ENCODE data around the gene BLM.
A peak's percentile ranks its signal among the peaks of the same experiment; 100 is the strongest.
"Not testable (repeated sequence)": the region's sequence is repeated elsewhere in the genome, so short reads cannot be mapped to it uniquely, and the experiment has no call there.

Gene BLM

DNA sequence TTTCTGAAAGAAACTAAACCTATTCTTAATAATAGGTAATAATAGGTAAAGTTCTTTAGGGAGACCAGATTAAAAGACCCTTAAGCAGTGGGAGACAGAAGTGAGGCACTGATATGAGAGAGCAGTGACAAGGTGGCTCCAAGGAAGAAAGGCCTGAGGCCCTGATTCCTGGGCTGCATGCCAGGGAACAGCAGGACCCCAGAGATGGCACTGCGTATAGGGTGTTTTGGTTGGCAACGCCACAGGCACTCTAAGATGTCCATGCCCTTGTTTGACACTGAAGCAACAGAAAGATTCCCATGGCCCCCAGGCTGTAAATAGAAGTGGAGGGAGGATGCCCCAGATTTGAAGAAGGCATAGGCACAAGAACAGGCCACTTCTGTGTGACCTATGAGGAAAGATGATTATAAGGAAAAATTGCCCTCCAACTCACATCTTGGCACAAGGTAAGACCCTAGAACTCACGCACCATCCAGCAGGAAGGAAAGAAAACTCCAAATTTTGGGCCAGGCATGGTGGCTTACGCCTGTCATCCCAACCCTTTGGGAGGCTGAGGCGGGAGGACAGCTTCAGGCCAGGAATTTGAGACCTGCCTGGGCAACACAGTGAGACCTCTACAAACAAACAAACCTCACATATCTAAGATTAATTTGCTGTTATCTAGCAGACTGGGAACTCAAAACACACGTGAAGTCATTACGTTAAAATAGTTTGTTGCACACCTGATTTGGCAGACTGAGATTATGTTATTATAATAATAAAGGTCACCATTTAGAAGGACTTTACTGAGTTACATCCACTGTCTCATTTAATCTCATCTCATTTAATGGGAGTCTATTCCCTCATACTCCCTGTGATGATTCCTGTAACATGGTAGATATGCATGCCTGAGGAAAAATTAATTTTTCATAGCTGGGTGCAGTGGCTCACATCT is 10.5 kb upstream of the BLM start:
- no peak for DNase-seq
- Mint-ChIP-seq H3K36me3 (ENCODE audit: low read depth) (no peaks in the 10 kb centered on the region), H3K4me1 (ENCODE audit: low read depth) (peaks cover 9% of the 10 kb centered on the region), H3K9me3 (peaks cover 2% of the 10 kb centered on the region), H3K27ac (no peak overlapping the region), H3K4me3 (no peak overlapping the region), H3K27me3 (no peaks in the 10 kb centered on the region)

DNA sequence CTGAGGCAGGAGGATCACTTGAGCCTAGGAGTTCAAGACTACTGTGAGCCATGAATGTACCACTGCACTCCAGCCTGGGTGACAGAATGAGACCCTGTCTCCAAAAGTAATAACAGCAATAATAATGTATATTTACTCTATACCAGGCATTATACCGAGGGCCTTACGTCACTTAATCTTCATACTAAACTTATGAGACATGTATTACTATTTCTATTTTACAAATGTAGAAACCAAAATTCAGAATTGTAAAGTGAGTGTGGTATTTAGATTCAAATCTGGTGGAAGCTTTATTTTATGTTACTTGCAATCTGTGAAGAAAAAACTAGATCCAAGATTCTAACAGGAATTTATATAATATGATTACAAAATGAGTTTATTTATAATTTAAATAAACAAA is 9.7 kb upstream of the BLM start:
- DNase-seq = no peak
- no peaks in the 10 kb centered on the region for H3K36me3 Mint-ChIP-seq (ENCODE audit: low read depth)
- no peak overlapping the region for H3K27ac Mint-ChIP-seq
- H3K9me3 Mint-ChIP-seq = peaks cover 2% of the 10 kb centered on the region
- no peak overlapping the region for H3K4me3 Mint-ChIP-seq
- no peaks in the 10 kb centered on the region for H3K27me3 Mint-ChIP-seq
- H3K4me1 Mint-ChIP-seq (ENCODE audit: low read depth) = peaks cover 13% of the 10 kb centered on the region

- Mint-ChIP-seq H3K9me3 (no peaks in the 10 kb centered on the region), H3K27me3 (no peaks in the 10 kb centered on the region), H3K36me3 (ENCODE audit: low read depth) (peaks cover 4% of the 10 kb centered on the region), H3K4me1 (ENCODE audit: low read depth) (peaks cover 13% of the 10 kb centered on the region), H3K4me3 (no peak overlapping the region), H3K27ac (no peak overlapping the region)
- DNase-seq = no peak
Observed at GRCh38 chr15:90708516-90708915, 8.6 kb upstream of the BLM start.

DNA sequence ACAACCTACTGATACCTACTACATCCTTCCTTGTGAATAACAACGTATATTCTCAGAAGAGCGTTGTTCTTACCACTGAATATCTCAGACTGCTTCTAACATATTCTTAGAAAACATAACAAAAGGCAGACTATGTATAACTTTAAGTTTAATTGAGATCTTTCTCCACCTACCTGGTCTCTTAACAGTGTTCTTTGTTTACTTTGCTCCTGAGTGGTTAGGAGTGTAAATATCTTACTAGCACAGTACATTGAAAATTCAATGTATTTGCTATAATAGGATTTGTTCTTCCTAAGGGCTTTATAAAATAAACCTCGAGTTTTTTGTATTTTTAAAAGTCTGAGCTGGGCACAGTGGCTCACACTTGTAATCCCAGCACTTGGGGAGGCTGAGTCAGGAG is 7.9 kb upstream of the BLM start:
- Mint-ChIP-seq H3K4me1 (ENCODE audit: low read depth) (peaks cover 13% of the 10 kb centered on the region), H3K4me3 (no peak overlapping the region)

DNA sequence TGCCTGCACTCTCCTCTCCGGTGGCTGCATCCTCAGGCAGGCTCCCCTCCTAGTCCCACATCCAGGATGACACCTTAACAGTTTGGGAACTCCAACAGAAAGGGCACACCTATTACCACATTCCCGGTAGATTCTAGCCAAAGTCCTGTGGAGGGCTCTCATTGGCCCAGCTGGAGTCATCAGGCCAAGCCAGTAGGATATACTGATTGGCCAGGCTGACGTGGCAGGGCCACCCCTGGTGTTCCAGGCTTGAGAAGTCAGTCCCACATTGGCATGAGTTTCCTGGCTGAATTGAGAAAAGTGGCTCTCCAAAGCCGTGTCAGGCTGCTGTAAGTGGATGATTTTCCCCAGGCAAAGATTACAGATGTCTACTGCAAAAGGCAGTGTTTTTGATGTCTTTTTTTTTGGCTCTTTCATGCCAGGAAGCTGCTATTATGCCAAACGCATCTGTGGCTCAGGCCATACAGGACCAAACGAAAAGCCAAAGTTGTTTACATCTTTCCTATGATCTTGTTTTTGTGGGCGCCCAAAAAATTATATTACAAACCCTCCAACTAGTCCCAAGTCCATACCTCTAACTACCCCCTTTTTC is 6.6 kb upstream of the BLM start:
- Mint-ChIP-seq H3K27ac (no peak overlapping the region), H3K4me1 (ENCODE audit: low read depth) (peaks cover 13% of the 10 kb centered on the region), H3K27me3 (no peaks in the 10 kb centered on the region), H3K9me3 (no peaks in the 10 kb centered on the region), H3K36me3 (ENCODE audit: low read depth) (peaks cover 5% of the 10 kb centered on the region), H3K4me3 (no peak overlapping the region)
- DNase-seq = no peak

More for the DNA sequence above, 7.9 kb upstream of the BLM start:
- no peak for DNase-seq
- H3K27ac Mint-ChIP-seq = no peak overlapping the region
- H3K36me3 Mint-ChIP-seq (ENCODE audit: low read depth) = peaks cover 4% of the 10 kb centered on the region
- no peaks in the 10 kb centered on the region for H3K9me3 Mint-ChIP-seq
- H3K27me3 Mint-ChIP-seq = no peaks in the 10 kb centered on the region

DNA sequence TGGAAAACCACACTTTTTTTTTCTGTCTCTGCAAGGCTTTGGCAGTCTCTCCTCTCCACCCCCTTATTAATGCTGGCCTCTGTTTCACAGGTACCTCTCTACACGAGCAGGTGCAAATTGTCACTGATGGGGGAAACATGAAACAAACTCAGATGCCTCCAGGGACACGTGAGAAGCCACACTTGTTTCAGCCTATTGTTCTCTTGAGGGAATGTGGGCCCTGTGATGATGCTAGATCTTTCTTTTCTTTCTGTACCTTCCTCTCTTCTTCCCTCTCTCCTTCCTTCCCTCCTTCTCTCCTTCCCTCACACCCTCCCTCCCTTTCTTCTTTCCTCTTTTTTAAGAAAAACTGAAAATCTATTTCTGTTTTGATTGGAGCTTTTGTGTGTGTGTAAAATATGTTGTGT is 5.7 kb upstream of the BLM start:
- peak overlapping the region; percentile 8 for H3K27ac Mint-ChIP-seq
- H3K27me3 Mint-ChIP-seq = no peaks in the 10 kb centered on the region
- no peaks in the 10 kb centered on the region for H3K9me3 Mint-ChIP-seq
- peaks cover 21% of the 10 kb centered on the region for H3K4me1 Mint-ChIP-seq (ENCODE audit: low read depth)
- H3K4me3 Mint-ChIP-seq = no peak overlapping the region
- no peak for DNase-seq
- H3K36me3 Mint-ChIP-seq (ENCODE audit: low read depth) = peaks cover 7% of the 10 kb centered on the region

- no peak for DNase-seq
- Mint-ChIP-seq H3K27ac (peak overlapping the region; percentile 8), H3K27me3 (no peaks in the 10 kb centered on the region), H3K9me3 (no peaks in the 10 kb centered on the region), H3K36me3 (ENCODE audit: low read depth) (peaks cover 10% of the 10 kb centered on the region), H3K4me1 (ENCODE audit: low read depth) (peaks cover 21% of the 10 kb centered on the region), H3K4me3 (no peak overlapping the region)
Observed at GRCh38 chr15:90711842-90712241, 5.3 kb upstream of the BLM start.

DNA sequence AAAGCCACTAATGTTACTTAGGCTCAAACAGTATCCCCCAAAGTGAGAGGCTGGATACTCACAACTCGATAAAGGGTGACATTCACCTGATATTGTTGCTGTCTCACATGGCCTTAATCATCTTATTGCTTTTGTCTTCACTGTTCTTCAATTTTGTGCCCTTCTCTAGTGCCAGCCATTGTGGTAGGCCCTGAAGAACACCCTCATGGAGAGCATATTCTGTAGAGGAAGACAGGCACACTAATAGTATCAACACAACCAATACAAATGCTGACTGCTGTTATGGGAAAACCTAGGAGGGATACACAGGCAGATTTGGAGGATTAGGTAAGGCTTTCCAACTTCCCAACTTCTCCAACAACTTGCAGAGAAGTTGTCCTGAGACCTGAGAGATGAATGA is 4.1 kb upstream of the BLM start:
- Mint-ChIP-seq H3K9me3 (no peaks in the 10 kb centered on the region), H3K27me3 (no peaks in the 10 kb centered on the region), H3K4me3 (no peak overlapping the region), H3K27ac (no peak overlapping the region), H3K36me3 (ENCODE audit: low read depth) (peaks cover 21% of the 10 kb centered on the region), H3K4me1 (ENCODE audit: low read depth) (peaks cover 23% of the 10 kb centered on the region)
- no peak for DNase-seq

DNA sequence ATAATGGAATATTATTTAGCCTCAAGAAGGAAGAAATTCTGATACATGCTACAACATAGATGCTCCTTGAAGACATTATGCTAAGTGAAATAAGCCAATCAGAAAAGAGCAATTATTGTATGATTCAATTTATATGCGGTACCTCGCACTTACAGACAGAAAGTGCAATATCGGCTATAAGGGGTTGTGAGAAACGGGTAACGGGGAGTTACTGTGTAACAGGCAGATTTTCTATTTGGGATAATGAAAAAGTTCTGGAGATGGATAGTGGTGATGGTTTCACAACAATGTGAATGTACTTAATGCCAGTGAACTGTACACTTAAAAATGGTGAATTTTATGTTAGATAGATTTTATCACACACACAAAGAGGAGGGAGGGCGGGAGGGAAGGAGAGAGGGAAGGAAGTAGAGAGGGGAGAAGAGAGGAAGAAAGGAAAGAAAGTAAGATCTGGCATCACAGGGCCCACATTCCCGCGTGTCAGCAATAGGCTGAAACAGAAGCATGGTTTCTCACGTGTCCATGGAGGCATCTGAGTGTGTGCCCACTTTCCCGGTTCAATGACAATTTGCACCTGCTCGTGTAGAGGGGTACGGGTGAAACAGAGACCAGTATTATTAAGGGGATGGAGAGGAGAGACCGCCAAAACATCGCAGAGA is 700 bp upstream of the BLM start:
- peak overlapping the region; percentile 99 for H3K4me3 Mint-ChIP-seq
- H3K4me1 Mint-ChIP-seq (ENCODE audit: low read depth) = peaks cover 29% of the 10 kb centered on the region

DNA sequence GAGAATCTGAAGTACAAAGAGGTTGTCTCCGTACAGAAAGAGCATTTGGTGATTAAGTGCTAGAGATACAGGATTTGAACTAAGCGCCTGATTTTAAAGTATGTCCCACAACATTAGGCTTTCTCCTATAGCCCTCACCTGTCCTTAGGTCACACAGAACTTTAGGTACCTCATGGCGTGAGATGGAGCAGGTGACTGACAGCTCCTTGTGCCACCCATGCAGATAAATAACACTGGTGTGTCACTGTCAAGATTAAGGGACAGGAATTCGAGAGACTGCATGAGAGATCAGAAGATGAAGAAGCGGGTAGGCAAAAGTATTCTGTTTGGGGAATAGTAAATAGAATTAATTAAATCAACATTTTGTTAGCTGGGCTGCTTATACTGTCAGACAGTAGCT is 1.1 kb downstream of the BLM start:
- DNase-seq = no peak
- Mint-ChIP-seq H3K36me3 (ENCODE audit: low read depth) (peaks cover 43% of the 10 kb centered on the region), H3K27me3 (no peaks in the 10 kb centered on the region), H3K4me1 (ENCODE audit: low read depth) (peaks cover 24% of the 10 kb centered on the region), H3K27ac (peak overlapping the region; percentile 98), H3K4me3 (peak overlapping the region; percentile 99), H3K9me3 (no peaks in the 10 kb centered on the region)

More for the DNA sequence above, 700 bp upstream of the BLM start:
- no peaks in the 10 kb centered on the region for H3K9me3 Mint-ChIP-seq
- peak overlapping the region; percentile 98 for H3K27ac Mint-ChIP-seq
- peaks cover 41% of the 10 kb centered on the region for H3K36me3 Mint-ChIP-seq (ENCODE audit: low read depth)
- no peak for DNase-seq
- H3K27me3 Mint-ChIP-seq = no peaks in the 10 kb centered on the region

- peak overlapping the region; percentile 3 for H3K4me3 Mint-ChIP-seq
- no peak for DNase-seq
- peaks cover 54% of the 10 kb centered on the region for H3K36me3 Mint-ChIP-seq (ENCODE audit: low read depth)
Observed at GRCh38 chr15:90720131-90720530, 3.0 kb downstream of the BLM start.

GRCh38 chr15:90729261-90729660 is 12.1 kb downstream of the BLM start:
- Mint-ChIP-seq H3K27ac (no peak overlapping the region), H3K4me1 (ENCODE audit: low read depth) (no peaks in the 10 kb centered on the region), H3K36me3 (ENCODE audit: low read depth) (peaks cover 74% of the 10 kb centered on the region), H3K27me3 (no peaks in the 10 kb centered on the region), H3K4me3 (no peak overlapping the region), H3K9me3 (peaks cover 3% of the 10 kb centered on the region)
- no peak for DNase-seq

More at GRCh38 chr15:90720131-90720530, 3.0 kb downstream of the BLM start:
- Mint-ChIP-seq H3K27me3 (no peaks in the 10 kb centered on the region), H3K4me1 (ENCODE audit: low read depth) (peaks cover 24% of the 10 kb centered on the region), H3K27ac (no peak overlapping the region), H3K9me3 (no peaks in the 10 kb centered on the region)

- Mint-ChIP-seq H3K4me3 (no peak overlapping the region), H3K9me3 (peaks cover 3% of the 10 kb centered on the region), H3K27ac (no peak overlapping the region), H3K27me3 (no peaks in the 10 kb centered on the region), H3K4me1 (ENCODE audit: low read depth) (no peaks in the 10 kb centered on the region), H3K36me3 (ENCODE audit: low read depth) (peaks cover 72% of the 10 kb centered on the region)
- no peak for DNase-seq
Observed at GRCh38 chr15:90730290-90730689, 13.1 kb downstream of the BLM start.

GRCh38 chr15:90735923-90736322 is 18.8 kb downstream of the BLM start:
- Mint-ChIP-seq H3K27ac (no peak overlapping the region), H3K9me3 (peaks cover 13% of the 10 kb centered on the region), H3K4me3 (no peak overlapping the region), H3K4me1 (ENCODE audit: low read depth) (peaks cover 17% of the 10 kb centered on the region), H3K27me3 (no peaks in the 10 kb centered on the region), H3K36me3 (ENCODE audit: low read depth) (peaks cover 75% of the 10 kb centered on the region)
- no peak for DNase-seq

DNA sequence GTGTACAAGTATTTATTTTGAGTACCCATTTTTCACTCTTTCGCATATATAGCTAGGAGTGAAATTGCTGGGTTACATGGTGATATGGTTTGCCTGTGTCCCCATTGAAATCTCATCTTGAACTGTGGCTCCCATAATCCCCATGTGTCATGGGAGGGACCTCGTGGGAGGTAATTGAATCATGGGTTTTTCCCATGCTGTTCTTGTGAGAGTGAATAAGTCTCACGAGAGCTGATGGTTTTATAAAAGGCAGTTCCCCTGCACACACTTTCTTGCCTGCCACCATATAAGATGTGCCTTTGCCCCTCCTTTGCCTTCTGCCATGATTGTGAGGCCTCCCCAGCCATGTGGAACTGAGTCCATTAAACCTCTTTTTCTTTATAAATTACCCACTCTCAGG is 23.4 kb downstream of the BLM start:
- not testable (repeated sequence) for DNase-seq, H3K27me3 Mint-ChIP-seq, H3K4me3 Mint-ChIP-seq, H3K27ac Mint-ChIP-seq
- Mint-ChIP-seq H3K4me1 (ENCODE audit: low read depth) (peaks cover 54% of the 10 kb centered on the region), H3K36me3 (ENCODE audit: low read depth) (peaks cover 74% of the 10 kb centered on the region), H3K9me3 (peaks cover 15% of the 10 kb centered on the region)
